ENCODE measurements around the gene USP48.
A peak's percentile ranks its signal among the peaks of the same experiment; 100 is the strongest.
"Not testable (repeated sequence)": the region's sequence is repeated elsewhere in the genome, so short reads cannot be mapped to it uniquely, and the experiment has no call there.

USP48 gene

DNA sequence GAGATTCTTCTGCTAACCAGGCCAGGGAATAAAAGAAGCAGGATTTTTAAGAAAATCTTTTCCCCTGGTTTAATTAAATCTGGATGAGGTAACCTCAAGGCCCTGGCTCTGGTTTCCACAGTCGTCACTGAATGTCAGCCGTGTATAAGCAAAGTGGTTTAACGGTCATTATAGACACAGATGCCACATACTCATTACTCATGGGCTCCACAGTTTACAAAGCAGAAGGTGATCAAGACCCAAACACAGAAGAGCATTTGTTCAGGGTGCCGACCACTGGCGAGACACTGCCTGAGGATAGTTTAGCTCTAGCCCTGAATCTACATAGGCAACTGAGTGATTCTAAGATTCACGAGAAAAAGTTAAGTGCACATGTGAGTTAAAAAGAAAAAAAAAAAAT, 86.0 kb downstream of the USP48 start:
- no peak for DNase-seq (ENCODE audit: low spot score)

DNA sequence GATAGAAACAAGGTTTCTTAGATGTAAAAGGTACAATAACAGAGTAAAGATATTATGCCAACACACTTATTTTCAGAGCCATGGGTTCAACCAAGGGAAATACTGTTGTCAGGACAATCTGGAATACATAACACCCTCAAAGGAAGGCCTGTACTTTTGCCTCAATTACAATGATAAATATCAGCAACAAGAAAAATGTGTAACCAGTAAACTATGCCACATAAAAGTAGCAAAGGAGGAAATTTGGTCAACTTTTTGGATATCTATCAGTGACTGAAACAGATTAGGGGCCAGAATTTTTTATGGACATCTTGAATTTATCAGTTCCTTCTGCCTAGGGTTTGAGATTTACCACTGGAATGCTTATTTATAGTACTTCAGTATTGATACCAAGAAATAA, 89.2 kb downstream of the USP48 start:
- DNase-seq (ENCODE audit: low spot score), result no peak

DNA sequence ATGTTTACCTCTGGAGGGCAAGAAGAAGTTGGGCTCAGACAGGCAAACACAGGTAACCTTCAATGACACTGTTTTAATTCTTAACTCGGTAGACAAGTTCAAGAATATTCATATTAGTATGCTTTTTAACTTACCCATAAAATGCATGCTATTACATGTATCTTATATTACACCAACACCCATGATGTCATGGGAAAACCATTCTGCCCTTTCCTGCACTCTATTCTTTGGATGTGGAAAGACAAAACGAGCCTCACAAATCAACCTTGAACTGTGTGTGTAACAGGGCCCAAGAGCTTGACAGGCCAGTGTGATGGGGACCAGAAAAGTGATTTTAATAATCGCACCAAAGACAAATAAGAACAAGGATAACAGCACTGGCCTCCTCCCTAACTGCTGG, 91.2 kb downstream of the USP48 start:
- DNase-seq (ENCODE audit: low spot score), result no peak

DNA sequence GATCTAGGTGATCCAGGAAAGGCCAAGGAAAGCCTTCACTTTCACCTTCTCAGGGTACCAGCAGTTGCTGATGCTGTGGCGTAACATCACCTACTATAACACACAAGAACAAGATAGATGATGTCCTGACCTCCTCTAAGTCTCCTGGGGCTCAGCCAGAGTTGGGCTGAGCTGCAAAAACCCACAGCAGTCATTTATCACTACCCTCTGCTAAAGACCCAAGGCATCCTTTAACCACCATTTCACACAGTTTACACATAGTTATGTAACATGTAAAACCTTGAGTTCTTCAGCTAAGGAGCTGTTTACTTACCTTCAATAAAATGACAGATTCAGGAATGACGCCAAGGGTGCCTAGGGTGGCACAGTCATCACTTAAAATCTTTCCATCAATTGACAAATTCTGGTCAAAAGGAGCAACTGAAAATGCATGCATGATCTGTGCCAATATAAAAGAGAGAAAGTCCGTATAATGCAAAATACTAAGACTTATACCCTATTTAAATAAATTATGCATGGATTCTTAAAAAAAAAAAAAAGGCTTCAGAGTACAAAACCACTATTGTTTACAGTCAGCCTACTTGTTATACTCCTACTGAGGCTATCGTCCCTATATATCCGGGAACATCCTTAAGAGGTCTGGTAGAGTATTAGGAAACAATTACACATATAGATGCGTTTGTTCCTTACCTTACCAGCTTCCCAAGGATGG, 93.1 kb downstream of the USP48 start:
- DNase-seq (ENCODE audit: low spot score), result no peak

DNA sequence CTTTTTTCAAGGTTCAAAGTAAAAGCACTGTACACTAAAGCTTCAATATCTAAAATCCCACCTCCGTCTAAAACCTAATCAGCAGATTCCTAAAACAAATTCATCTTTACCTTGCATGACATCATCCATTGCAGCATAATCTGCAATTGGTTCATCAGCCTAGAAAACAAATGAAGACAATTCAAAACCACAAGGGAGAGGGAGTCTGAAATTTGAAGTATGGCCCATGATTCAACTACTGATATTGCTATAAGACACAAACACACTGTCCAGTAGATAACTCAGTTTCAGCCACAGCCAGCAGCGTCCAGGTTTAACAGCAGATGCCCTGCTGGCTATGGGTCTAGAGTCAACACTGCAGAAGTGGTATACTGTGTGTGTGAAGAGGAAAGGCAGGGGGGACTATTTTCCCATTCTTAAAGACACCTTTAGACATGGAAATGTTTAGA, 95.8 kb downstream of the USP48 start:
- no peak for DNase-seq (ENCODE audit: low spot score)

DNA sequence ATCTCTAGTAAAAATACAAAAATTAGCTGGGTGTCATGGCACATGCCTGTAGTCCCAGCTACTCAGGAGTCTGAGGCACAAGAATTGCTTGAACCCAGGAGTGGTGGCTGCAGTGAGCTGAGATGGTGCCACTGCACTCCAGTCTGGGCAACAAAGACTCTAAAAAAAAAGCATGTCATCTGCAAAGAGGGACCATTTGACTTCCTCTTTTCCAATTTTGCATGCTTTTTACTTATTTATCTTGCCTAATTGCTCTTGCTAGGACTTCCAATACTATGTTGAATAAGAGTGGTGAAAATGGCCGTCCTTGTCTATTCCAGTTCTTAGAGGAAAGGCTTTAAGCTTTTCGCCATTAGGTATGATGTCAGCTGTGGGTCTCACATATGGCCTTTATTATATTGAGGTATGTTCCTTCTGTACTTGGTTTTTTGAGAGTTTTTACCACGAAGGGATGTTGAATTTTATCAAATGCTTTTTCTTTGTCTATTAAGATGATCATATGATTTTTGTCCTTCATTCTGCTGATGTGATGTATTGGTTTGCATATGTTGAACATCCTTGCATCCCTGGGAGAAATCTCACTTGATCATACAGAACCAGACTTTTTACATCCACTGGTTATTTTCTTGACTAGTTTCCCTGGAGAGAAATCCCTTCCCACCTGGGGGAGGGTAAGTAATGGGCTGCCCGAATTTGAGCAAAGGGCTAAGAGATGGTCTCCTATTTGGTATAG, 96.8 kb downstream of the USP48 start:
- no peak for DNase-seq (ENCODE audit: low spot score)

DNA sequence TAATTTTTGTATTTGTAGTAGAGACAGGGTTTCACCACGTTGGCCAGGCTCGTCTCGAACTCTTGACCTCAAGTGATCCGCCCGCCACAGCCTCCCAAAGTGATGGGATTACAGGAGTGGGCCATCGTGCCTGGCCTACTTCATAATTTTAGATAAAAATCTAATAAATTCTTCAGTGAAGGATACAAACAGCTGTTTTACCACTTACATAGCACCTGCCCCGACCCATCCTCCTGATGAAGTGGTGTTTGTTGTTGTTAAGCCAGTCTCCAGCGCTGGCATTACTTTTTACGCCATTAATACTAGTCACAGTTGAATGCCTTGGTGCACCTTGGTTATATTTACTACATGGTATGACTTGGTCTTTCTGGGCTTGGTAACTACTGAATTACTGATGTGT, 101.5 kb downstream of the USP48 start:
- no peak for DNase-seq (ENCODE audit: low spot score)

GRCh38 chr1:21680918-21681317, 102.0 kb downstream of the USP48 start:
- DNase-seq (ENCODE audit: low spot score), result no peak

DNA sequence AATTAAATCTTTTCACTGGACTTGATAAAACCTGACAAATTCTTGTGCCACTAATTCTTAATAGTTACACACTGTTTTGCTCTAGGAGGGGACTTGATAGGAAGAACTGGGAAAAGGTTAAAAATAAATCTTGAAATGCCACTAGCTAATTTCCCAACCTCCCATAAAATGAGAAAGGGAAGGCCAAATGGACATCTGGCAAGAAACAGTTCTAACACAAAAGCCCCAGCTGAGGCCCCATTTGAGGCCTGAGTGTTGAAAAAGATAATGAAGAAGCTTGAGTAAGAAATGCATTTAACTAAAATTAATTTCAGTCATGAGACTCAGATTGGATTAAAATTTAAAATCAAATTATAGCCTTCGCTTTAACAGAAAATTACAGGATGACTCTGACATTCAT, 102.6 kb downstream of the USP48 start:
- no peak for DNase-seq (ENCODE audit: low spot score)

DNA sequence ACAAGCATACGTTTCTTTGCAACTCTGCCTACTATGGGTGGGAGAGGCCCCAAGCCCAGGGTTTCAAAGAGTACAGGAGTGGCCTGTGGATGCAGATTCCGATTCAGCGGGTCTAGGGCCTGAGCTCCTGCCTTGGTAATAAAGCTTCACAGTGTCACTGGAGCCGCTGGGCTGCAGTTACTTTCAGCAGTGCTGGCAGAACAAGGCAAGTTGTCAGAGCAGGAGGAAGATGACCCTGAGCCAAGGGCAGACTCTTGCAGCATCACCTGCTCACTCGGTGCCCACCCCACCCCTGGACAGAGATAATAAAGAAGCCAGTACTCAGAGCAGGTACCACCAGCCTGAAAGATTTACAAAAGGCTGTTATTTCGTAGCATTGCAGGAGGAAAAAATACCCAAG, 105.8 kb downstream of the USP48 start:
- DNase-seq (ENCODE audit: low spot score), result no peak

- DNase-seq (ENCODE audit: low spot score), result no peak
Measured at GRCh38 chr1:21674957-21675356, 108.0 kb downstream of the USP48 start.

DNA sequence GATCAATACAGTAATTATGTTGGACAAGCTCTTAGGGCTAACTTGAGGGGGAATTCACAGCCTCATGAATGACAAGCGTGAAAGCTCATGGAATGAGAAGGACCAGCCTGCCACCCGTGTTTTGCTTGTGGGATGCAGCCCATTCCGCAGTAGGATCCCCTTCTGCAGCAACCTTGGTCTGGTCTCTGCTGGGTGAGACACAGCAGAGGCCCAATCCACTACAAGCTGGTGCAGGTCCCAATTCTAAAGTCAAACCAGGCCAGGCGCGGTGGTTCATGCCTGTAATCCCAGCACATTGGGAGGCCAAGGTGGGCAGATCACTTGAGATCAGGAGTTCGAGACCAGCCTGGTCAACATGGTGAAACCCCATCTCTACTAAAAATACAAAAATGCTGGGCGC, 109.1 kb downstream of the USP48 start:
- DNase-seq (ENCODE audit: low spot score), result not testable (repeated sequence)

DNA sequence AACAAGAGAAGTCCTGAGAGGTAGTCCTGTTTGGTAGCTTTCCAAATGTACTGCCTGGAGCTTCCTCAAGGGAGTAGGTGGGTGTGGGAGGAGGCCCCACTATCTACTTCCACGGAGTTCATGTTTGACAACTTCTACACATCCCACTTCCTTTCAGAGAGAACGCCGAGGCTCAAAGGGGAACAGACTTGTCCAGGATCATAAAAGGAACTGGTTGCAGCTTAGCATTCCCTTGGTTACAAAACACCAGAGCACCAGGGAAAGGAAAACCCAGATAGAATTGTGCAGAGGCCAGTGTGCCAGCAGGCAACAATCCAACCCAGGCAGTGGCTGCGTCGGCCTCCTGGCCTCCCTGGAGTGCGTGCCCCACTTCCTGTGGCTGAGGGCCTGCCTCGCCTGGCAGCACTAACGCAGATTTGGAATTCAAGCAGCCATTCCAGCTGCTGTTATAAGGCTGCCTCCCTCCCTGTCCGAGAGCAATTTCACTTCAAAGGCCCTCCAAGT, 109.6 kb downstream of the USP48 start:
- DNase-seq (ENCODE audit: low spot score), result no peak

DNA sequence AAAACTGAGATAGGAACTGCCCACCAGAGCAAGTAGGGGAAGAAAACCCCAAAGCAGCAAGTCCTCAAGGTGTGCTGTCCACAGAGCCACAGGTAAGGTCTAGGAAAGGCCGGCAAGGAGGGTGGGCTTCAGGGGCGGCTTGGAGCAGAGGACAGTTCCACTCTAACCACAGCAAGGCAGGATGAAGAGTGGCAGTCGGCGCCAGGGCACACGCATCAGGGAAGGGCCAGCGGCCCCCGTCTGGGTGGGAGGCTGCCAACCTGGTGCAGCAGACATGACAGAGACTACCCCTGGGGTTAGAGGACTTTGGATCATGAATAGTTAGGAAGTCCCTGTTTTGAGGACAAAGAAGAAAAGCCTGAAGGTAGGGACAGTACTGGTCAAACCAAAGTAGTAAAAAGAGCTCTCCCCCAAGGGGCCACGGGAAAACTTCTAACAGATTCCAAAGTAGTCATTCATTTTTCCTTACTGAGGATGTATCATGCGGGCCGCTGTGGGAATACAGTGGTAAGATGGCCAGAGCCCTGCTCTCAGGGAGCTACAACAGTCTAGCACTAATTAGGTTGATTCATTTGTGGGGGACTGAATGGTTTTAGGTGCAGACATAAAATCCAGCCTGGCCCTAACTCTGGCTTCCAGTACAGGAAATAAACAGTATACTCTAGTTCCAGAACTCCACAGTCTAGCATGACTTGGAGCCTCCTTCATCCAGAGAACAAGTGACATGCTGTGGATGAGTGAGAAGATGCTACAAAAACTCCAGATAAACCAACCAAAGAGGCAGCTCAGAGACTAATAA, 110.3 kb downstream of the USP48 start:
- no peak for DNase-seq (ENCODE audit: low spot score)

- DNase-seq (ENCODE audit: low spot score), result no peak
Measured at GRCh38 chr1:21671915-21672314, 111.0 kb downstream of the USP48 start.

GRCh38 chr1:21670956-21671902, 111.7 kb downstream of the USP48 start:
- DNase-seq (ENCODE audit: low spot score), result no peak

DNA sequence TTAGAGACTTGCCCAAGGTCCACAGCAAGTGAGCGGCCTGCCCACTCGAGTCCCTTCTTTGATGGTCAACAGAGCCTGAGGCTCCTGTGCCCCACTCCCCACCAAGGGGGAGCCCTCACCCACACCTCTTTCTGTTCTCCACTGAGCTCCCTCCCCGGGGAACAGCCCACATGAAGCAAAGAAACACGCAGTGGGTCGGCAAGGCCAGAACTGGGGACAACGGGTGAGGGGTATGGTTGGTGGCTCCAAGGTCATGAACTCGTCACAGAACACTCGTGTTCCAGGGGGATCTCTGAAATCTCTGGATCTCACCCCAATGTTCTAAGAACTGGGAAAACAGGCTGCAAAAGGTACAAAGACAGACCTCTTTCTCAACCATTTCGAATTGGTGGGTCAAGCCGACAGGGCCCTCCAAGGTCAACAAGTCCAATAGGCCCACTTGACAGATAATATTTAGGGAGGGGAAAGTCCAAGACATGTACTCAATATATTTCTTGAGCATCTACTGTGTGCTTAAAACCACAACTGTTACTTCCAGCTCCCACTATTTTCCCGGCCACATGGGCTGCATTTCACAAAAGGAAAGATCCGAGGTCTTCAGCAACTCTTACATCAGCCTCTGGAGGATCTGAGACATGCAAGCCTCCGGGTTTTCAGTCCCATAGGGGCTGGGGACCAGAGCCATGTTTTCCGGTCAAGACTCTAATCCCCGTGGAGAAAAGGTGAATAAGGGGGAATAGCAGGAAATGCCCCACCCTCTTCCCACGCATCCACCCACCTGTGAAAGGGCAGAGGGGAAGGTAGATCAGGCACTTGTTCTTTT, 112.7 kb downstream of the USP48 start:
- no peak for DNase-seq (ENCODE audit: low spot score)

- DNase-seq (ENCODE audit: low spot score), result peak; percentile 70
Measured at GRCh38 chr1:21669258-21670058, 113.5 kb downstream of the USP48 start, which contains the start of gene RAP1GAP. Gene RAP1GAP, minus strand, starts transcription at chr1:21669357. Its CDS starts 49,325 bp downstream, at chr1:21620032.

- DNase-seq (ENCODE audit: low spot score), result no peak
Measured at GRCh38 chr1:21668951-21669257, 114.0 kb downstream of the USP48 start.

All from HuH-7.5 (cell line).